ENCODE results near the gene AGFG1.
"Not testable (repeated sequence)": the region's sequence is repeated elsewhere in the genome, so short reads cannot be mapped to it uniquely, and the experiment has no call there.

The AGFG1 gene

DNA sequence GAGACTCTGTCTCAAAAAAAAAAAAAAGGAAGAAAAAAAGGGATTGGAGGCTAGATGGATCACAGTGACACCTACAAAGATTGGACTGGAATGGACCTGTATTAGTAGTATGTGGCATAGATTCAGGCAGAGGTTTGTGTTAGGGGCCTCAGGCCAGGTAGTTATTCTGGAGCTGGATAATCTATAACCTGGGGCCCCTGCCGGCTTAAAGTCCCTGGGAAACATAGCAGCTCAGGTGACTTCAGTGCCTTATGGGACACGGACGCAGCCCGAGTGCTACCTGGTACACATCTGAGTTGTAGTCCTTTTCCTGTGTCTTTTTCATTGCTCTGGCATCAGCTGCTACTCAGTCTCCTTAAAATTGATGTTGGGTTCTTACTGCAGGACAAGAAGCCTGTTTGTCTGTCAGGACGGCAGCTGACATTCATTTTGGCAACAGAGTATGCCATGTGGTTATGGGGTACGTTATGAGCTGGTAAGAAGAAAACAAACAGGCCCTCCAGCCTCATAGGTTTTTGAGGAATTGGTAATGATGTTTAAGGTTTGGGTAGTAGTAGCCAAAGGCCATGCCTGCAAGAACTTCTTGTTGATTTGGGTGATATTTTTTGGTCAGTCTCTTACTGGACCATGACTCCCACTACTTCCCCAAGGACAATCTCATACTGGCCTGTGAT, 27.8 kb downstream of the AGFG1 start:
- no peak for DNase-seq (ENCODE audit: low read depth in 2 of 2)

DNA sequence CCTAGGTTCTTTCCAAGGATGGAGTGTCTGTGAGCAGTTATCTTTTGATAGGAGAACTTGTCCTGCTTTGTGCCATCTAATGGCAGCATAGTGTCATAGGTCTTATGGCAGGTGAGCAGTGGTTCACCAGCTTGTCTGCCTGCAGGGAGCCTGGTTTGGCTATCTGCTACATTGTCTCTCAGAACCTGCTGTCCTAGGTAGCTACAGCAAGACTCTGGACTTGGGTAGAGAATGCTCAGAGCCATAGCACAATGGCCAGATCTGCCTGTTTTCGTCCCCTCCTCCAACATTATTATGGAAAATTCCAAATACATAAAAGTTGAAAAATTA, 28.3 kb downstream of the AGFG1 start:
- DNase-seq (ENCODE audit: low read depth in 2 of 2), result no peak

DNA sequence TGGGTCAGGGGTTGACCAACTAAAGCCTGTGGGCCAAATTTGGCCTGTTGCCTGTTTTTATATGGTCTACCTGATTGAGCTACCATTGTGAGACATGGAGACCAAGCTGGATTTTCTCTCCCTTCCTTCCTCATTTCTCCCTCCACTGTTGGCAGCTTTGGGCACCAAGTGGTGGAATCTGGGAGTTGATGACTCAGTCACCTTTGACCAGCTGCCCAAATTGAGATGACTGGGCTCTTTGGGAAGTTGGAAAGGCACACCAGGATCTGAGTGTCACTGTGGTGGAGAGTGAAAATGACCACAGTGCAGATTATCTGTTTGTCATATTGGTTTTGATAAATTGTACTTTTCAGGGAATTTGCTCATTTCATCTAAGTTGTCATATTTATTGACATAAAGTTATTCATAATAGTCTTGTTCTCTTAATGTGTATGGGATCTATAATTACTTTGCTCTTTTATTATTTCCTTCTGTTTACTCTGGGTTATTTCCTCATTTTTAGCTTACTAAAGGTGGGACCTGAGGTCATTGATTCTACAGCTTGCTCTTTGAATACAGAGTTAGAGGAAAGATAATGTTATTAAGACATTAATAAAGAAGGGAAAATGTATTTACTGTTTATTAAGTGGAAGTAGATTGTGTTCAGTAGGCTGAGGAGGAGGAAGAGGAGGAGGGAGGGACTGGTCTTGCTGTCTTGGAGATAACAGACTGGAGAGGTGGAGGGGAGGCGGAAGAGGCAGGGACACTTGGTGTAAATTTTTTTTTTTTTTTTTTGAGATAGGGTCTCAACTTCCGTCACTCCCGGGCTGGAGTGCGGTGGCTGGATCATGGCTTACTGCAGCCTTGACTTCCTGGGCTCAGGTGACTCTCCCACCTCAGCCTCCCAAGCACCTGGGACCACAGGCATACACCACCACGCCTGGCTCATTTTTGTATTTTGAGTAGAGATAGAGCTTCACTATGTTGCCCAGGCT, 31.8 kb downstream of the AGFG1 start:
- DNase-seq (ENCODE audit: low read depth in 2 of 2), result no peak

DNA sequence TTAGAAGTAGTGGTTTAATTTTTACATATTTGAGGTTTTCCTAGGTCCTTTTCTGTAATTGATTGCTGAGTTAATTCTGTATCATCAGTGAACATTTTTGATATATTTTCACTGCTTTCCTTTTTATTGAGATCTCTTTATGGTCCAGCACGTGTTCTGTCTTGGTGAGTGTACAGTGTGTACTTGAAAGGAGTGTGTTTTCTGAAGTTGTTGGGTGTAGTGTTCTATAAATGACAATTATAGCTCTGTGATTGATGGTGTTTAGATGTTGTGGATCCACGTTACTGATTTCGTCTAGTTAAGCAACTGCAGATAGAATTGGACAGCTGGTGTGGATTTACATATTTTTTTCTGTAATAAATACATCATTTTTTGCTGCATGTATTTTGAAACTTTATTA, 32.7 kb downstream of the AGFG1 start:
- no peak for DNase-seq (ENCODE audit: low read depth in 2 of 2)

DNA sequence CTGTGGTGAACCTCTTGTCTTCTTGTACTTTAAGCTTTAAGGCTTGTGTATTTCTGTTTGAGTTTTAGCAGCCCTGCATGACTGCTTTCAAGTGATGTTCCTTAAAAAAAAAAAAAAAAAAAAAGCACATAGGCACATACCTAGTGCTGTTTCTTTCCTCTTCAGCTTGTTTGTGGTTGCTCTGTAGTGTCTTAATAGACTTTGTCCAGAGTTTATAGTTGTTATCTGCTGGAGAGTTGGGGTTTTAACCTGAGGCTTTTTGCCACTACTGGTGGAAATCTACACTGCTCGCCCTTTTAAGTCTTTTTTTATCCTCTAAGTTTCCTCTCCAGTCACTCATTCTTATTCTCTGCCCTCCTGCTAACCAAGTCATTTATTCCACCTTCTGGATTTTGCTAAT, 34.5 kb downstream of the AGFG1 start:
- DNase-seq (ENCODE audit: low read depth in 2 of 2), result no peak

DNA sequence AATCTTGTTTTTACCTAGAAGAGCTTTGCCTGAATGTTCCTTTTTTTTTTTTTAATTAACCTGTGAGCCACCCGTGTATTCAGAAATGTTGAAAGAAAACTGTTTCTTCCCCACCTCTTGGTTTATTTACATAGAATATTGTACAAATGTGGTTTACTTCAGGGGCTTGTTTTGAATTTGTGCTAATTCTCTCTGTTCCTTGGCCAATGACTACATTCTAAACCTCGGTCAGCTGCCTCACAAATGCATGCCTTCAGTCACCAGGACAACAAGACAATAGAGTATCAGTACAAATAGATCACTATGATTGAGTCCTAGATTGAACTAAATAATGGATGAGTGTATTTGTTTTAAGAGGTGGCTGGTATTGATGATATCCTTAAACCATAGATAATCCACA, 36.0 kb downstream of the AGFG1 start:
- DNase-seq (ENCODE audit: low read depth in 2 of 2), result no peak

DNA sequence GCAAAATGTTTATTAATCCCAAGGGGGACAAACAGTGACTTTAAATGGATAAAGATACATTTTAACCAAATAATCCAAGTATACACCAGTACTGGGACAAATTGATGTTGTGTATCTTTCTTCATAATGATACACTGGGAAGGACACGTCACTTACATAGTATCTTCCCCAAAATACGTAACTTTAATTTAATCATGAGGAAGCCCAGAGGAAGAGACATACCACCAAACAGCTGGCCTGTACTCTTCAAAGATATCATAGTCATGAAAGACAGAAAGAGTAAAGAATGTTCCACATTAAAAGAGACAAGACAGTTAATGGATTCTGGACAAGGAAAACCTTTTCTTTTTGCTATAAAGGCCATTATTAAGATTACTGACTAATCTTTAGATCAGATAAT, 37.1 kb downstream of the AGFG1 start:
- no peak for DNase-seq (ENCODE audit: low read depth in 2 of 2)

DNA sequence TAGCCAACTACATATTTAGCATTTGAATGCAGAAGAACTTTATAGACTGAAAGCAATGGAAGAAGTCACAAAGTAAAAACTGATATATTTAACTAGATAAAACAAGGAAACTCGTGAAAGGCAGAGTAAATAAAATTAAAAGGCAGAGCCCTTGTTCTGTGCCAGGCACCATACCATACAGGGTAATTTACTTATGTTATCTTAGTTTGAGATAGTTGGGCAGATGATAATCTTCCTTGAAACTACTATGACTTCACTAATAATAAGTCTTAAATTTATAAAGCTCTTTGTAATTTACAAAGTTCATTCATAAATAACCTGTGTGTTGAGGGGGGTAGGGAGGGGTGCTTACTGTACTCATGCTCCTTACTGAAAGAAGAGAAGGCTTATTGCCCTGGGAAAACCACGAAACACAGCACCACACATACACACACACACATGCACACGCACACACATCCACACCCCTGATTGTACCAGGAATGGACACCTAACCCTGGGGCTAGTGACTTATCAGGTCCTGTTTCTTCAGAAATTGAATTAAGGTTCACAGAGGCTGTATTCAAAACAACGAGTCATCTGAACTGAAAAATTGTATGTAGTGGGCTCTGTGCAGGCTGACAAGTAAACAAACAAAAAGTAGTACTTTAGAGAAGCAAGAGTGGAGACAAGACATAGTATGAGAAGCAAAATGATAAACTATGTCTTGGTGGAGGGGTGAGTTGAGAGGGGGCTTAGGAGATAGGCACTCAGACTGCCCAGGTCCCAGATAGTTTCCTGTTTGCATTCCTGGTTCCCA, 38.1 kb downstream of the AGFG1 start:
- no peak for DNase-seq (ENCODE audit: low read depth in 2 of 2)

DNA sequence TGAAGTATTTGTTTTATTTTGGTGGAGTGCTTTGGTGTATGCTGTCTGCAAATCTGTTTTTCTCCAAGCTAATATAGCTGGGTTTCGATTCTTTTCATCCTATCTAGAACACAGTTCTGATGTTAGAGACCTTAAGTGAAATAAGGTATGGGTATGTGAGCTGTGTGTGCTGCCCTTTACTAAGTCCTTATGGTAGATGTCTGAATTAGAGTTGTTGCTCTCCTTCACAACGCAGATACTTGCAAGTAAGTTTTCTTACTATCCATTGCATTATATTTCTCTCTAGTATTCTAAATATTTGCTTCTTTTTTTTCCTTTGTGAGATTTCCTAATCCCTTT, 38.6 kb downstream of the AGFG1 start:
- no peak for DNase-seq (ENCODE audit: low read depth in 2 of 2)

DNA sequence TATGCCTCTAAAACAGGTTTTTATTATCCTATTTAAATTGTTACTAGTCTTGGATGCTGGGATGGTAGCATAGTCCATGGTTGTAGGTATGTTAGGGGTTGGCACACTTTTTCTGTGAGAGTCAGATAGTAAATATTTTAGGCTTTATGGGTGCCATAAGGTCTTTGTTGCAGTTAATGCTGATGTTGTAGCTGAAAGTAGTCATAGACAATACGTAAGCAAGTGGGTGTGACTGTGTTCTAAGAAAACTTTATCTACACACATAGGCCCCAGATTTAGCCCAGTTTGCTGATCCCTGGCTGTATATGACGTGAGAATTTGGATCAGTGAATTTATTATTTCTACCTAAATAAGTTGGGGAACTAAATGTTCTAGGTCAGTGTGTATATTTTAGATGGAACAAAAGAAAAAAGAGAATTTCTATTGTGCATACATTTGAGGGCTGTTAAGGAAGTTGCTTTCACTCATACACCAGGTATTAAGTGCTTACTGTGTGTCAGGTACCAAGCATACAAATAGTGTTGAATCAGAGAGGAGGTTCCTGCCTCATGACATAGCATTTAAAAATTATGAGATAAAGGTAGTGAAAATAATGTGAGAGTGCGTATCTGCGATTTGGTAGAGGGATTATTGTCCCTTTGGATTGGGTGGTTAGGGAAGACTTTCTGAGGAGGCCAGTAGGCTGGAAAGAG, 39.4 kb downstream of the AGFG1 start:
- DNase-seq (ENCODE audit: low read depth in 2 of 2), result no peak

DNA sequence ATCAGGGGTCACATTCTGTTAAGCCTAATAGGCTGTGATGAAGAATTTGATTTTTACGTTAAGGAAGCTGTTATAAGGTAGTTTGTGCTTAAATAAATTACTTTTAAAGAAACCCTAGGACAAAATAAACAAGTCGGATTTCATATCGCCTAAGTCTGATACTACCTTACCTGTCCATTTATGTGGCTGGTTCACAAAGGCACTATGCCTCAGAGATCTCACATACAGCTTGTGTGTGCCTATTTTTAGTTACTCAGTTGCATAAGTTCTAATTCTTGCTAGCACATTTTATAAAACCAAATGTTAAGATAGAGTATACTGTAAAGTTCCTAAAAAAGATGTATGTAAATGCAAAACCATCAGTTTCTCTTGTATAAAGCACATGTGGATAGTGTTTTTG, 40.0 kb downstream of the AGFG1 start:
- DNase-seq (ENCODE audit: low read depth in 2 of 2), result no peak

DNA sequence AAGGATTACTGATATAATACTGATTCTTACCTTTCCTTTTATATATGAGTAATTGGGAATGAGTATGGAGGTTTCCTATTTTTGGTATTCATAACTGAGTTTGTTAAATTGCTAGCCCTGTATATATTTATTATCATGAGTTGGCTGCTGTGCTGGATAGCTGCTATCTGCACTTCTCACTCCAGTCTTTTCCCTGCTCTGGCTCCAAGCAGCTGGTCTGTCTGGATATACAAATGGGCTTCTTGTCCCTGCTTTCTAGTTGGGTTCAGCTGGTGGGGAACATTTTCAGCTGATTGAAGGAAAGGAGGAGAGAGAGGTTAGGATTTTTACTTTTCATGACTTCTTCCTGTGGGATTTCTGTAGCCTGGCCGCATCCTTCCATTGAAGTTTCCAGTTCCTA, 41.2 kb downstream of the AGFG1 start:
- no peak for DNase-seq (ENCODE audit: low read depth in 2 of 2)

DNA sequence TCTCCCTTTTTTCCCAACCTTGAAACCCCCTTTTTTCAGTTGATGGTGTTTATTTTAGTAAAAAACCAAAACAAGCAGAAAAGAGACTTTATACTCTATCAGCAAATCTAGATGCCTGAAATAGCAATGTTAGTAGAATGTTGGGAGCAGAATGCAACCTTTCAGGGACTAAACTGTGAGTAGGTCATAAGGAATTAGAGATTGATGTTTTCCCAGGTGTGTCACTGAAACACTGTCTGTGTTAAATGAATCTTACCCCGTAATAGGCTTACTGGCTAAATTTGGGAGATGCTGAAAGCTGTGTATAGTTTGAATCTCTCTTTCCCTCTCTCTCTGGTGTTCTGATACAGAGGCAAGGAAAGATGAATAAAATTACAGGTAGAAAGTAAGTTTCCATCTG, 43.8 kb downstream of the AGFG1 start:
- no peak for DNase-seq (ENCODE audit: low read depth in 2 of 2)

DNA sequence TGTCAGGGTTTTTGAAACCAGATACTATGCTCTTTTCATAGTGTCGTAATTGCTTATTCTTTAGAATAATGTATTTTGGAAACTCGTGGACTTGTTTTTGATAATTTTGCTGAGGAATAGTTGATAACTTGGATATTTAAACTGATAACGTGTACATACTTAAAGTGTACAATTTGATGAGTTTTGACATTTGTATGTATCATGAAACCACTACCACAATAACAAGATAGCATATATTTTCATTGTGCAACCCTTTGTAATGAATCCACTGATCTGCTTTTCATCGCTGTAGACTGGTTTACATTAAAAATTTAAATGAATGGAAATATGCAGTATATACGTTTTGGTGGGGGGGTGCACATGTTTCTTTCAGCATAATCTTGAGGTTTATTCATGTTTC, 45.8 kb downstream of the AGFG1 start:
- DNase-seq (ENCODE audit: low read depth in 2 of 2), result no peak

DNA sequence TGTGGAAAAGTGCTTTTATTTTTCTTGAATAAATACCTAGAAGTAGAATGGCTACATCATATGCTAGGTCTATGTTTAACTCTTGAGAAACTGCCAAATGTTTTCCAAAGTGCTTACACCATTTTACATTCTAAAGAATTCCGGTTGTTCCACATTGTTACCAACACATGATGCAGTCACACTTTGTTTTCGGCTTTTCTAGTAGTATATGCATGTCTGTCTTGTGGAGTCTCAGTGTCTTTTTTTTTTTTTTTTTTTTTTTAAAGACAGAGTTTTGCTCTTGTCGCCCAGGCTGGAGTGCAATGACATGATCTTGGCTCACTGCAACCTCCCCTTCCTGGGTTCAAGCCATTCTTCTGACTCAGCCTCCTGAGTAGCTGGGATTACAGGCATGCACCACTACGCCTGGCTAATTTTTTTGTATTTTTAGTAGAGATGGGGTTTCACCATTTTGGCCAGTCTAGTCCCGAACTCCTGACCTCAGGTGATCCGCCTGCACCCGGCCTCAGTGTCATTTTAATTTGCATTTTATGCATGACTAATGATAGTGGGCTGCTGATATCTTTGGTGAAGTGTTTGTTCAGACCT, 46.4 kb downstream of the AGFG1 start:
- not testable (repeated sequence) for DNase-seq (ENCODE audit: low read depth in 2 of 2)

DNA sequence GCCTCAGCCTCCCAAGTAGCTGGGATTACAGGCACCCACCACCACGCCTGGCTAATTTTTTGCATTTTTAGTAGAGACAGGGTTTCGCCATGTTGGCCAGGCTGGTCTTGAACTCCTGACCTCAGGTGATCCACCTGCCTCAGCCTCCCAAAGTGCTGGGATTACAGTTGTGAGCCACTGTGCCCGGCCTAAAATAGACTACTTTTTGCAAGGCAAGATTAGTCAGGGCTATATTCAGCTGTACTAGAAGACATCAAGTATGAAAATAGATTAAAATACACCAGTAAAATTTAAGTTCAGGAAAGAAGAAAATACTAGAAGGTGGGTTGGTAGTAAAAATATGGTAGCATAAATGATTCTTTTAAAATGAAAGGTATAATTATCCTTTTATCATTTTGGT, 49.2 kb downstream of the AGFG1 start:
- DNase-seq (ENCODE audit: low read depth in 2 of 2), result not testable (repeated sequence)

DNA sequence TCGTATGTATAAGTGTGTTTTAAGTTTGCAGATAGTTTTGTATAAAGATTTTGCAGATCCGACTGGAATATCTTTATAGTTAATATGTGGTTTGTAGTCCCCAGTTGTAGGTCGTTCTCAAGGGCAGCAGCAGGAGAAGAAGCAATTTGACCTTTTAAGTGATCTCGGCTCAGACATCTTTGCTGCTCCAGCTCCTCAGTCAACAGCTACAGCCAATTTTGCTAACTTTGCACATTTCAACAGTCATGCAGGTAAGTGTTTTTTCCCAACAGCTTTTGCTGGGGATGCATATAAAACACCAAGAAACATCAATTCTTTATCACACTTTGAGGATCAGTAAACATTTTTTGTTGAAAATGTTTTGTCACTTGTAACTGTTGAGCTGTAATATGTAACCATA, 52.7 kb downstream of the AGFG1 start:
- DNase-seq (ENCODE audit: low read depth in 2 of 2), result no peak

DNA sequence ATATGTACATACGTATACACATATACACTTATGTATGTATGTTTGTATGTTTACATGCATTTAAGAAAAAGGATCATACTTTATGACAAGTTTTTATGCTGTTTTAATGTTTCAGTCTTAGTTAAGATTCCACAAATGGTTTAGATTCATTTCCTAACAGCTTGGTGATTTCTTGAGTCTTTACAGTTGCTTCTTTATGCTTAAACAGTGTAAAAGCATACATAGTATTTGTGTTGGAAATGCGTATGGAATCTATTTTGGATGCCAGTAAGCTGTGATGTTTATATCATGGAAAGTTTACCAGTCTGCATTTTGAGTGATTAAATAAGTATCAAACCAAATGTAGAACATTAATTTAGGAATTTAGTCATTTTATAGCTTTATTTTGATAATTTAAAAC, 55.4 kb downstream of the AGFG1 start:
- DNase-seq (ENCODE audit: low read depth in 2 of 2), result no peak

DNA sequence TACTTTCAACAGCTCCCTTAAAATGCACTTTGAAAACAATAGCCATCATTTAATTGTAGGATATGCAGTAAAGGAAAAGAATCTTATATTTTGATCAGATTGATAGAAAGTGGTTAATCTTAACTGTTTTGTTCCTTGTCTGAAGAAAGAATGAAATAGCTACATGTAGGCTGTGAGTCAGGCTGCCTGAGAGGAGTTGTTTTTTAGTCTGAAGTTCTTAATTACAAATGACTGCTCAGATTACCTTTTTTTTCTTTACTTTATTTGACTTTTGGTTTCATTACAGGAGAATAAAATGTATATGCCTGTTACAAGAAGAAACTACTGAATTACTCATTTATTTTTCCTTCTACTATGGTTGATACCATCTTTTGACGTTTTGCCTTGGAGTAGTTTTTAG, 56.8 kb downstream of the AGFG1 start:
- DNase-seq (ENCODE audit: low read depth in 2 of 2), result no peak

DNA sequence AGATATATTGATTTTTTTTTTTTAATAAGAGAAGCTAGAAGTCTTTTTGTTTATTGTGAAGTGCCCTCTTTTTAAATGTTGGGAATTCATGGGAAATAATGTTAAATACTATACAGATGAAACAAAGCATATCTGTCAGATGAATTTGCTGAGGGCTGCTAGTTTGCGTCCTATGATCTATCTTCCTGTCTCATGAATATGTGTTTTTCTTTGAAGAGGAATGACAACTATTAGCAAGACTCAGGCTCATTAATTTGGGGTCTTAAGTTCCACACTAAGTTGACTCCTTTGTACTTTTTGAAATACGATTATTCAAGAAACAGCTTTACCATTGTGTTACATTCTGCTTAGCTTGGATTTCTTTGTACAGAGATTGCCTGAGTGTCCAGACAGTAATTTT, 57.9 kb downstream of the AGFG1 start:
- DNase-seq (ENCODE audit: low read depth in 2 of 2), result no peak

DNA sequence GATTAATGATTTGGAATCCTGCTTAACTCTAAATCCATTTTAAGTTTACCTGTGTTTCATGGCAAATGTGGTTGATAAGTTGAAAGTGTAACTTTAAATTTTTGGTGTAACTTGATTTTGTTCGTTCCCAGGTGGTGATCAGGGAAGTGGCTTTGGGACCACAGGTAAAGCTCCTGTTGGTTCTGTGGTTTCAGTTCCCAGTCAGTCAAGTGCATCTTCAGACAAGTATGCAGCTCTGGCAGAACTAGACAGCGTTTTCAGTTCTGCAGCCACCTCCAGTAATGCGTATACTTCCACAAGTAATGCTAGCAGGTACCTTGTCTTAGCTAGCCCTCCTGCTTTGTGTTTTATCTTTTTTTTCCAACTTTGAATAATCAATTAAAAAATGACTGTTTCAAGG, 62.8 kb downstream of the AGFG1 start:
- DNase-seq (ENCODE audit: low read depth in 2 of 2), result no peak

DNA sequence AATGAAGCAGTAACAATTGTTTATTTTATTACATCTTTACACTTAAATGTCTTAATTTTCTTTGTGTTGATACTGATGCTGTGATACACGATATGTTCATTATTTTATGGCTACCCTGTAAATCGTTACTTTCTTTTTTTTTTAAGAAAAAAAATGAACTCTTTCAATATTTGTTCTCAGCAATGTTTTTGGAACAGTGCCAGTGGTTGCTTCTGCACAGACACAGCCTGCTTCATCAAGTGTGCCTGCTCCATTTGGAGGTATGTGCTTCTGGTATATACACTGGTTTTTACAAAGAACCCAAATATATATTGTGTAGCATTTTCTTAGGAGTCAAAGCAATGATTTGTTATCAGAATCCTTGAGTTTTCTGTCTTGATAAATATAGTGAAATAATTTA, 64.5 kb downstream of the AGFG1 start:
- no peak for DNase-seq (ENCODE audit: low read depth in 2 of 2)

All from stimulated activated CD4-positive, alpha-beta T cell treated with anti-CD3 and anti-CD28 coated beads, Interleukin-4, amount 100 ng/mL, for 48 hours (primary cell).